ENCODE results near the gene GPR180.

Gene GPR180

GRCh38 chr13:94656766-94657165 is 55.1 kb downstream of the GPR180 start:
- DNase-seq = peak; percentile 33

- DNase-seq = peak; percentile 8
Measured at GRCh38 chr13:94657167-94657566, 55.5 kb downstream of the GPR180 start.

DNA sequence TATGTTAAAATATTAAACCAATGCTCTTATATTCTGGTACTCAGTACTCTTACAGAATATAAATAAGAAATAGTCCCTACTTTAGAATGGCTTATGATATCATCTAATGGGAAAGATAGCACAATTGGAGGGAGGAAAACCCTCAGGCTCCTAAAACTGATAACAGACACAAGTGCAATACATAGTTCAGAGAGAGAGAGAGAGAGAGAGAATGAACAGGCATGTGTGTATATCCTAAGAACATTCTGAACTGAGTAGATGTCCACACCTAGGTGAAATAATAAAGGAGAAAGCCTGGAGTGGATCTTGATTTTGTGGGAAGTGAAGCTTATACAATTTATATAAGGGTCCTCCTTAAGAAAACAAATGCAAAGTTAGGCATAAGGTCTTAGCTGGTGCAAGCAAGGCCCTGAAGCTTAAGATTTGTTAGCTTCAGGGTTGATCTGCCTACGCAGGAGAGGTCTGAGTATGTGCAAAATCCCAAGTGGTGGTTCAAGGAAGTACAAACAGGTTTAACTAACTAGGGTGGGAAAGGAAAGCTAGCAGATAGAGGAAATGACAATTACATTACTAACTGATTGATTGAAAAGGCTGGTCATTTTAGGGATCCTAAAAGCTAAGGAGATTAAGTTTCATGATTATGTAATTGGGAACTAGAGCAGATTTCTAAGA is 57.4 kb downstream of the GPR180 start:
- DNase-seq = no peak

DNA sequence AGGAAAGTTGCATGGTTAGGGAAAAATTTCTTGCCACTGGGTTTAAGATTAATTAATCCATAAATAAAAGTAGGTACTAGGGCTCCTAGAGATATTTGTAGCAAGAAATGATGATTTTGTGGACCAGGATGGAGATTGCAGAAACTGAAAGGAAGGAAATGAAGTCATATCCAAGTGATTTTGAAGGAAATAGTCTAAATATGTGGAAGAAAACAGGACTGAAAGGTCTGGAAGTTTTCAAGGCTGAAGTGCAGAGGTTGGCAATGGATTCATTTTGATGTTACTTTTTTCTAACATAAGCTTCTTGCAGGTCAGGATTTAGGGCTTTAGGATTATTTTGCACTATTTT is 57.9 kb downstream of the GPR180 start:
- DNase-seq = no peak

DNA sequence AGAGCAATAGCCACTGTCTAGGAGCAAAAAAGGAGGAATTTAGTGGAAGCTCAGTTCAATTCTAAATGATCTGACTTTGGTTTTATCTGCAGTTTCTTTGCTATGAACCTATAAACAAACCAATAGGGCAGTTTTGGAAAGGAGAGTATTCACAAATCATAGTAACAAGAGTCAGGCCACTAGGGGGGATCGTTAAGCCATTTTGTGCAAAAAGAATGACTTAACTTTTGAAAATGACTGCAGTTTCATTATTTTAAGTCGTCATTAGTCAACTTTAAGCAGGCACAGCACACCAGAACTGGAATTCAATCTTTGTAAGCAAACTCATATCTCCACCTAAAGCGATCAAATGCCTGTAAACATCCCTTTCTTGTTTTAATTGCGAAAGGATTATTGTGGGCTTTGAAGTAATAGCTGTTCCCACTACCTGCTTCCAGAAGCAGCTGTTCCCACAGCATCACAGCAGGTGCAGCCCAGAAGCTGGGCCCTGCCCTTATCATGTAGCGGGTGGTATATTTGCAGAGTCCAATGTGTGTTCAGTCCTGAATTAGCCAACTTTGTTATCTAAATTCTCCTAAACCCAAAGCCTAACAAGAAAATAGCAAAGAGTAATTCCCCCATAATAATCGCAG is 59.2 kb downstream of the GPR180 start:
- DNase-seq = peak; percentile 13

- DNase-seq = no peak
Measured at GRCh38 chr13:94661406-94661805, 59.7 kb downstream of the GPR180 start.

DNA sequence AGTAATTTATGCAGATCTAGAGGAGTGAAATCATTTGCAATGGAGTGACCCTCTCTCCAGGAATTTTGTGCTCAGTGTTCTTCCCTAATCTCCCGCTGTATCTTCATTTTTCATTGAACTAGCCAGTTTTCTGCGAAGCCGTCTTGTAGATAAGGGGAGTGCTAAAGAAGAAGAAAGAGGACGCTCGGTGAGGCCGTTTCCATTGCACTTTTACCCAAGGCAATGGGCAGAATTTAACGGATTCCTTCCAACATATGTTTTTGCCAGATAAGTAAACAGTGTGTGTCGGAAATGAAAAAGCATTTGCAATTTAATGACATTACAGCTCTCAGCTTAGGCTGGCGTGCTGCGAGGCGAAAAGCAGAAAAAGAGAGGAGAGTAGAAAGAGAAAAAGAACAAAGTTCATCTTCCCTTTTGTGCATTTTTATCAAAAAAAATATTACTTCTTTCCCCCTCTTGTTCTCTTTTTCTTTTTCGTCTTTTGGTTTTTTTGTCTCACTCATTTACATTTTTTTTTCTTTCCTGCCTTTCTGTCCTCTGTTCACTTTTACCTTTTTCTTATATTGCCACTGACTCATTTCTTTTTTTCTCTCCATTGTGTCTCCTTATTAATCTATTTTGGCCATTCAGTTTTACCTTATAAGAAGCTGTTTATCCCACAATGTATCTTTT is 60.8 kb downstream of the GPR180 start:
- DNase-seq = no peak

DNA sequence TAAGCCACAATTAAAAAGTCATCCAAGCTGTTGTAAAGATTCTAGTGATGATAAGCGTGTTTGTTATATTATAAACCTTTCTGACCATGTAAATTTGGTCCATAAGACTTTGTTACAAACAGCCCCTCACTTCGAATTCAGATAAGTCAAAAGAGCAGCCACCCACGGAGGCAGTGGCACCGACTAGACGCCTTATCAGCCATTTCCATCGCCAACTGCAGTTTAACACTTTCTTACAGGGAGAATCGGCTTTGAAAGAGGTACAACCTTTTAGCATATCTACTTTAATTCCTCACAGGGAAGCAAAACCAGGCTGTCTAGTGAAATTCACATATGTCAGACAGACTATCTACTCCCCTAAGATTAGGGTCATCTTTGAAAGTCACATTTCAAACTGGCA is 63.2 kb downstream of the GPR180 start:
- no peak for DNase-seq

DNA sequence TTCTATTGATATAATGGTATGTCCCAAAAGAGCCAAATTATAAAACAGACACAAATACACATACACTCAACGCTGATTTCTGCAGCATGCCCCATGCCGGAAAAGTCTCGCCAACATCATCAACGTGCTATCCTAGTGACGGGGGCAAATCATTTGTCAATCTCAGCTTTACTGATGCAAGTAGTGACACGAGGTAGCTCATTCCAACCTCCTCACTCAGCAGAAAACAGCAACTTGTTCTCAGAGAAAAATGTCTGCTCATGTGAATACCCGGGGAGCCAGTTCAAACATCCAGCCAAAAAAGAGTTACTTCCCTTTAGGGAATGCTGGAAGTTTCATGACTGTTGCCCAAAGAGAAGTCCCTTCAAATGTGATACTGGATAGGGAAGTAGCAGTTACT is 64.4 kb downstream of the GPR180 start:
- DNase-seq = no peak

DNA sequence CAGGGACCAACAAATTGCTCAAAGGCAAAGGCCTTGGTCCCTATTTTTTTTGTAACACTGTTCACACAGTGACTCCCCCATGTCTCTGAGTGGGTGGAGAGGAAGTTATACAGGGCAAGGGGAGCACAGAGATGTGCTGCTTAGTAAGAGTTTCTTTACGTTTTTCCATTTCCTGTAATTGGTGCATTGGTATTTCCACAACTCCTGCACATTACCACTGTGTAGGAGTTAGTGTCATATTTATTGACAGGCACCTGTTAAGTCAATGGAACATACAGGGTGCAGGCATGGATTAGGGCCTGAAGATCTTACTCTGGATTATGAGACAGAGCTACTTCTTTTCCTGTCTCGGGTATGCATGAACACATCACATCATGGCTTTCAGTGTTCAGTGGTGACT is 65.5 kb downstream of the GPR180 start:
- DNase-seq = peak; percentile 16

- no peak for DNase-seq
Measured at GRCh38 chr13:94672400-94672799, 70.7 kb downstream of the GPR180 start.

DNA sequence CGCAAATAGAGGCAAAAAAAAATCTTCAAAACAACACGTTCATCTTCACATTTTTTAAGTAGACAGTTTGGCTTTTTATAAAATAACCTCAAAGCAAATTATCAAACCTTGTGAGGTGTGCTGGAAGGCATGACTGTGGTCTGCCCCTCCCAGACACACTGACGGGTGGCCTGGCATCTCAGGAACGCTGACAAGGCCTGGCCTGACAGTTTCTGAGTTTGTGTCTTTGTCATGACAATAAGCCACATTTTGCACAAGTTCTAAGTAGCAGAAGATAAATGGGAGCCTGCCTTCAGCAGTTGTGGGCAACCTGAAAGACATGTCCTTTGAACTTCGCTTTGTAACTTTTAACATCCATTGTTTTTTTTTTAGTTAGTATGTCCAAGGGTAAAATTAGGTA is 72.2 kb downstream of the GPR180 start:
- DNase-seq = no peak

DNA sequence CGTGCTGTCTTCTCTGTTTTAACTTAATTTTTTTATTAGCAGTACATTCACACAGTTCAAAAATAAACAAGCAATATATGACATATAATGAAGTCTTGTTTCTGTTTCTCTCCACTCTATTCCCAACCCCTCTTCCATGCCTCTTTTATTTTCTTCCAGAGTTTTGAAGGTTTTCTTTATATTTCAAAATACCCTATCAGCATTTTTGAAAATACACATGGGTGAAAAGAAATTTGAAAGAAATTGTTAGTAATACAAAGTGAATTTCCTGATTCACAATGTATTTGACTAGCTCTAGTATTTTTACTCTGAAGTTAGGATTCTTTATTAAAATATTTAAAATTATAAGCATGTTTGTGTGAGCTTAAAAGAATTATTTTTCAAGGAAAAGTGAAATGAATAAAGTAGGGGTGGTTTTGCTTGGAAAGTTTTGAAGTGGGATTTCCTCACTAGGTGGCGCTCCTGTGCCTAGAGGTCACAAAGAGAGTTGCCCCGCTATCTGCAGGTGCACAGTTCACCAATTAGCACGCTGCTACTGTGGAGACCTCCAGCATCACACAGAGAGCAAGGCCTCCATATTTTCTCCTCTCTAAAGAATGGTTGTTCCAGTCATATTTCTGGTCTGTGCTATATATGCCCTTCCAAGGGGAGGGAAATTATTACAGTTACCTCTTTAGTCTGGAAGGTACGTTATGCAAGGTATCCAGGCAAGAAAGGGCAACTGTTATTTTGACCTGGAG is 73.1 kb downstream of the GPR180 start:
- peak; percentile 41 for DNase-seq

DNA sequence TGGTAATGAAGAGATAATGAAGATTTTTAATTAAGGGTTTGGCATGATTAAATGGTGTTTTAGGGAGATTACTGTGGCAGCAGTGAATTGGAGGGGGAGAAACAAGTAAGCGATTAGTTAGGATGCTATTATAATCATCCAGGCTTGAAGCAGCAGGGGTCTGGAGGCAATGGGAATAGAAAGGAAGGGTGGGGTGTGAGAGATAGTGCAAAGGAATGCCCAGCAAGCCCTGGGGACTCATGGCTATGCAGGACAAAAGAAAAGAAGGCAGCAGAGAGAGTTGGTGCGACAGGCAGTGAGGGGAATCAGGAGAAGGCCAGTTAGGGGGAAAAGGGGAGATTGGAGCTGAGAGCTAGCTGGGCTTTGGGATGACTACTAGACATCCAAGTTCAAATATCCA is 76.1 kb downstream of the GPR180 start:
- no peak for DNase-seq

DNA sequence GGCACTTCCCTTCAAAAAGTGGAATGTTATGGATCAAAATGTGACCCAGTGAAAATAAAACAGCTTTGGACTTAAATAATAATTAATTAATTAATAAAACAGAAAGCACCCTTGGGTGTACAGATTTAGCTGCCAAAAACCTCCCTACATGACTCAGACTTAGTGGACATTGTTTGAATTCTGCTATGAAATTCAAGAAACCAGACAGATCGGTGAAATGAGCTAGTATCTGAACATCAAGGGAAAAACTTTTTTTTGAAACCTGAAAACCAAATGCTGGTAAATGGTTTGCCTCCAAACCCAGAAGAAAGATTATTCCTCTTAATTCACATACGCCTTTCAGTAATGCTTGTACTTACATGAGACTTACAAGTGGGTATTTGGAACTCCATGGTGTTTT is 77.2 kb downstream of the GPR180 start:
- no peak for DNase-seq

DNA sequence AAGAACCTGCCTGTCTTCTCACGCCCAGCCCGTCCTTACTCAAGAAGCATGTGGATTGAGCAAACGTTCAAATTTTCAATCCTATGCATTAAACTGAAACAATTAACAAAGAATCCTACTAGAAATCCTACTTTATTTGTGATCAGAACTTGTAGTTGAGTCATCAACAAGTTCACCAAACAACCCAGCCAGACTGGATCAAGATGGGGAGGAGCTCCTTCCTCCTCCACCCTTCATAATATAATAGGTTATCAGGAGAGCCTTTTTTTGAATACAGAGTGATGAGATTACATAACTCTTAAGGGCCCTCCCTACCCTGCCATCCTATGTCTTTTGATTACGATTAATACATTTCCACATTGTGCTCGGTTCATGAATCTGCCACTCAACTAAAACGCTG is 78.0 kb downstream of the GPR180 start:
- DNase-seq = no peak

DNA sequence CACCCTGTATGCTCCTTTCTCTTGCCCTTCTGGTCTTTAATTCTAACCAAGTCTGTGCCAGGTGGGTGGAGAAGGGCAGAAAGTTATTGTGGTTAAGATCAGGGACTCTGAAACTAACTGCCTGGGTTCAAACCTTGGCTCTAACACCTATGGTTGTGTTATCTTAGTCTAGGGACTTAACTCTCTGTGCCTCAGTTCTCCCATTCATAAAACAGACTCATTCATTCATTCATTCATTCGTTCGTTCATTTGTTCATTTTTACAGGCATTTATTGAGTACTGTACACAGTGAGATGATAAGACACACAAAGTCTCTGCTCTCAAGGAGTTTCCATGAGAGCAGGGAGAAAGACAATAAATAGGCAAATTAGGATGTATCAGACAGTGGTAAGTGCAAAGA is 80.6 kb downstream of the GPR180 start:
- no peak for DNase-seq

- no peak for DNase-seq
Measured at GRCh38 chr13:94683409-94683808, 81.8 kb downstream of the GPR180 start.

Data from inflammatory macrophage treated with lipopolysaccharide for 4 hours (primary cell).